Hepatocyte (in vitro differentiated cells): ENCODE data around the gene RALA. TPM values are rescaled to one million over a fixed set of nuclear protein-coding genes. Genes with fewer than 3 reads are reported as not detected.

Source experiments
- DNase-seq: peaks from one replicate; pipeline ENCODE4 v3.0.0-alpha.2; 2016; ENCODE audit warnings: low spot score
- H2AFZ ChIP-seq: fragments of 200-600 bp; sonication (generic); 2 replicates; pipeline ENCODE4 v1.6.0; 2016; ENCODE audit warnings: antibody characterized with exemption, mild to moderate bottlenecking
- H3K27ac ChIP-seq: fragments of 200-600 bp; sonication (generic); 2 replicates; pipeline ENCODE4 v1.5.1; 2016; ENCODE audit warnings: mild to moderate bottlenecking
- H3K27me3 ChIP-seq: fragments of 200-600 bp; sonication (generic); 2 replicates; pipeline ENCODE4 v1.6.1; 2016
- H3K36me3 ChIP-seq: fragments of 200-600 bp; sonication (generic); replicated peaks from 2 replicates; pipeline ENCODE4 v1.5.1; 2016; ENCODE audit warnings: low read depth; ENCODE audit not compliant: insufficient read depth
- H3K4me1 ChIP-seq: fragments of 200-600 bp; sonication (generic); 2 replicates; pipeline ENCODE4 v1.5.1; 2016; ENCODE audit warnings: mild to moderate bottlenecking, moderate library complexity; ENCODE audit not compliant: insufficient read depth
- H3K4me2 ChIP-seq: fragments of 200-600 bp; sonication (generic); 2 replicates; pipeline ENCODE4 v1.6.0; 2016
- H3K4me3 ChIP-seq: fragments of 200-600 bp; sonication (generic); 2 replicates; pipeline ENCODE4 v1.5.1; 2016; ENCODE audit warnings: mild to moderate bottlenecking
- H3K79me2 ChIP-seq: fragments of 200-600 bp; sonication (generic); 2 replicates; pipeline ENCODE4 v1.6.0; 2017; ENCODE audit warnings: mild to moderate bottlenecking
- H3K9me2 ChIP-seq: fragments of 200-600 bp; sonication (generic); replicated peaks from 2 replicates; pipeline ENCODE4 v1.6.0; 2017; ENCODE audit warnings: mild to moderate bottlenecking; ENCODE audit not compliant: insufficient read depth
- H3K9me3 ChIP-seq: fragments of 200-600 bp; sonication (generic); 2 replicates; pipeline ENCODE4 v1.5.1; 2016; ENCODE audit warnings: low read depth, mild to moderate bottlenecking
- H4K20me1 ChIP-seq: fragments of 200-600 bp; sonication (generic); 2 replicates; pipeline ENCODE4 v1.6.0; 2016; ENCODE audit warnings: mild to moderate bottlenecking; ENCODE audit not compliant: insufficient read depth, poor library complexity, severe bottlenecking
- CTCF ChIP-seq: fragments of 200-600 bp; sonication (generic); IDR thresholded peaks from 2 replicates; pipeline ENCODE4 v1.5.1; 2016; ENCODE audit warnings: antibody characterized with exemption, mild to moderate bottlenecking; ENCODE audit not compliant: poor library complexity
- EZH2 ChIP-seq: fragments of 200-600 bp; sonication (generic); IDR thresholded peaks from 2 replicates; pipeline ENCODE4 v1.6.1; 2016; ENCODE audit warnings: antibody characterized with exemption, mild to moderate bottlenecking, borderline replicate concordance
- EZH2phosphoT487 ChIP-seq: fragments of 200-600 bp; sonication (generic); IDR thresholded peaks from one replicate; pipeline ENCODE4 v1.6.1; 2018; ENCODE audit warnings: antibody characterized with exemption, mild to moderate bottlenecking, low read depth, moderate library complexity; ENCODE audit not compliant: unreplicated experiment, severe bottlenecking
- WGBS: methylation state at CpG from one replicate; pipeline ENCODE4 v1.1.6; 2016; ENCODE audit warnings: low lambda C conversion rate; ENCODE audit errors: missing lambda C conversion rate; 5-methylcytosine and 5-hydroxymethylcytosine counted together
- polyA plus RNA-seq: library from polyadenylated mRNA; unstranded; fragments of >200 nt; fragmentation: Nextera tagmentation; extraction: Ambion mirVana; gene quantifications from 2 replicates; pipeline ENCODE4 v1.2.1, GENCODE V29; 2016
- total RNA-seq: library from RNA; depleted of rRNA; stranded (reverse); fragments of >200 nt; gene quantifications from 2 replicates; pipeline ENCODE4 v1.2.3, GENCODE V29; 2014

The RALA gene
- total RNA-seq = 25.4 and 25.5 TPM in 2 replicates
- 42.8 and 49.1 TPM in 2 replicates for polyA plus RNA-seq

- Histone ChIP-seq H3K36me3 (no peaks in the 10 kb centered on the region), H3K4me1 (peaks cover 20% of the 10 kb centered on the region), H3K4me2 (peak within 1 kb of the TSS; percentile 94), H4K20me1 (peaks cover 29% of the 10 kb centered on the region), H3K9me3 (no peaks in the 10 kb centered on the region), H3K27me3 (no peaks in the 10 kb centered on the region), H2AFZ (peak within 1 kb of the TSS; percentile 90), H3K27ac (peak within 1 kb of the TSS; percentile 99), H3K79me2 (peaks cover 56% of the 10 kb centered on the region), H3K4me3 (peak within 1 kb of the TSS; percentile 92), H3K9me2 (no peaks in the 10 kb centered on the region)
- TF ChIP-seq EZH2phosphoT487 (no peak), EZH2 (no peak), CTCF (no peak)
- WGBS = 2% methylated on average over 38 of the region's 56 CpGs
- peak; percentile 96 for DNase-seq
These were observed at the start of gene RALA for GRCh38 chr7:39623047-39623731. Gene RALA, plus strand, starts transcription at chr7:39623572. Its CDS starts 63,096 bp downstream, at chr7:39686668.

GRCh38 chr7:39574673-39575349 lies 48.6 kb upstream of the RALA start:
- no peak overlapping the region for H3K4me2 ChIP-seq
- H3K9me2 ChIP-seq = no peaks in the 10 kb centered on the region
- H3K27ac ChIP-seq = no peak overlapping the region
- DNase-seq = no peak
- no peak for TF ChIP-seq EZH2
- TF ChIP-seq EZH2phosphoT487 = no peak
- TF ChIP-seq CTCF = no peak
- H2AFZ ChIP-seq = no peak overlapping the region
- WGBS = 91% methylated on average over 2 of the region's 2 CpGs
- no peaks in the 10 kb centered on the region for H3K79me2 ChIP-seq
- no peaks in the 10 kb centered on the region for H3K4me1 ChIP-seq
- peaks cover 3% of the 10 kb centered on the region for H3K36me3 ChIP-seq
- H3K27me3 ChIP-seq = no peaks in the 10 kb centered on the region
- no peaks in the 10 kb centered on the region for H4K20me1 ChIP-seq
- no peak overlapping the region for H3K4me3 ChIP-seq
- H3K9me3 ChIP-seq = no peaks in the 10 kb centered on the region

GRCh38 chr7:39577229-39577874 lies 46.0 kb upstream of the RALA start:
- DNase-seq = no peak
- WGBS = 99% methylated on average over 25 of the region's 27 CpGs
- no peak overlapping the region for H3K4me3 ChIP-seq
- no peak overlapping the region for H3K4me2 ChIP-seq
- H3K9me2 ChIP-seq = no peaks in the 10 kb centered on the region
- H4K20me1 ChIP-seq = no peaks in the 10 kb centered on the region
- H3K79me2 ChIP-seq = no peaks in the 10 kb centered on the region
- no peaks in the 10 kb centered on the region for H3K9me3 ChIP-seq
- H3K36me3 ChIP-seq = peaks cover 3% of the 10 kb centered on the region
- no peak overlapping the region for H3K27ac ChIP-seq
- no peak overlapping the region for H2AFZ ChIP-seq
- H3K4me1 ChIP-seq = no peaks in the 10 kb centered on the region
- H3K27me3 ChIP-seq = no peaks in the 10 kb centered on the region
- TF ChIP-seq EZH2 = no peak
